Muscle layer of duodenum (tissue), 2 donors: ENCODE results near the gene SPRR3.

Experiments
- H3K27ac ChIP-seq: one replicate; pipeline ENCODE4 v1.7.0; 2013; ENCODE audit warnings: mild to moderate bottlenecking, low read length
- H3K27me3 ChIP-seq: one replicate; pipeline ENCODE4 v1.7.0; 2013; ENCODE audit warnings: low read depth, mild to moderate bottlenecking, control low read depth, low read length
- H3K36me3 ChIP-seq, 2 donors: one replicate each; pipeline ENCODE4 v1.7.0; 2013; ENCODE audit warnings: low read length in 2 of 2, control low read depth in 1 of 2, mild to moderate bottlenecking in 1 of 2; ENCODE audit not compliant: insufficient read depth in 2 of 2, control insufficient read depth in 1 of 2
- H3K4me1 ChIP-seq, 2 donors: one replicate each; pipeline ENCODE4 v1.7.0; 2013; ENCODE audit warnings: low read length in 2 of 2, mild to moderate bottlenecking in 2 of 2, control low read depth in 1 of 2, moderate library complexity in 1 of 2; ENCODE audit not compliant: insufficient read depth in 2 of 2, control insufficient read depth in 1 of 2
- H3K4me3 ChIP-seq, 2 donors: one replicate each; pipeline ENCODE4 v1.7.0; 2013; ENCODE audit warnings: low read length in 2 of 2, low read depth in 1 of 2, mild to moderate bottlenecking in 1 of 2
- H3K9me3 ChIP-seq, 2 donors: one replicate each; pipeline ENCODE4 v1.7.0; 2013; ENCODE audit warnings: low read length in 2 of 2, control low read depth in 1 of 2, mild to moderate bottlenecking in 1 of 2; ENCODE audit not compliant: control insufficient read depth in 1 of 2
- donor health status: healthy.

Gene SPRR3

GRCh38 chr1:153001382-153001781 is at the start of gene SPRR3:
SPRR3 (plus strand) TSS chr1:153001749; CDS start chr1:153003021, 1,272 bp downstream.
- Histone ChIP-seq H3K36me3 (no peaks in the 10 kb centered on the region), H3K27me3 (no peaks in the 10 kb centered on the region), H3K4me3 (no peak within 1 kb of the TSS)

GRCh38 chr1:152953761-152954160 is 47.8 kb upstream of the SPRR3 start:
- Histone ChIP-seq H3K36me3 (no peaks in the 10 kb centered on the region), H3K4me1 (no peaks in the 10 kb centered on the region), H3K27ac (no peak overlapping the region), H3K9me3 (no peaks in the 10 kb centered on the region), H3K27me3 (no peaks in the 10 kb centered on the region), H3K4me3 (no peak overlapping the region)

More at GRCh38 chr1:153001382-153001781, at the start of gene SPRR3:
- no peaks in the 10 kb centered on the region for H3K4me1 ChIP-seq
- no peaks in the 10 kb centered on the region for H3K9me3 ChIP-seq
- no peak within 1 kb of the TSS for H3K27ac ChIP-seq

GRCh38 chr1:152954436-152954835 is 47.1 kb upstream of the SPRR3 start:
- Histone ChIP-seq H3K36me3 (no peaks in the 10 kb centered on the region), H3K9me3 (no peaks in the 10 kb centered on the region), H3K27ac (no peak overlapping the region), H3K4me1 (no peaks in the 10 kb centered on the region), H3K4me3 (no peak overlapping the region), H3K27me3 (no peaks in the 10 kb centered on the region)

- no peaks in the 10 kb centered on the region for H3K27me3 ChIP-seq
- no peaks in the 10 kb centered on the region for H3K4me1 ChIP-seq
- H3K4me3 ChIP-seq, result no peak overlapping the region
- no peaks in the 10 kb centered on the region for H3K36me3 ChIP-seq
- no peak overlapping the region for H3K27ac ChIP-seq
- H3K9me3 ChIP-seq, result no peaks in the 10 kb centered on the region
Observed at GRCh38 chr1:152957561-152957960, 44.0 kb upstream of the SPRR3 start.

GRCh38 chr1:152959273-152959672 is 42.3 kb upstream of the SPRR3 start:
- Histone ChIP-seq H3K27me3 (no peaks in the 10 kb centered on the region), H3K4me1 (no peaks in the 10 kb centered on the region), H3K9me3 (no peaks in the 10 kb centered on the region), H3K4me3 (no peak overlapping the region), H3K27ac (no peak overlapping the region), H3K36me3 (no peaks in the 10 kb centered on the region)

GRCh38 chr1:152959801-152960451 is 41.6 kb upstream of the SPRR3 start:
- Histone ChIP-seq H3K9me3 (no peaks in the 10 kb centered on the region), H3K36me3 (no peaks in the 10 kb centered on the region), H3K4me3 (no peak overlapping the region), H3K4me1 (no peaks in the 10 kb centered on the region), H3K27me3 (no peaks in the 10 kb centered on the region), H3K27ac (no peak overlapping the region)

- no peak overlapping the region for H3K27ac ChIP-seq
Observed at GRCh38 chr1:152960452-152961044, 41.0 kb upstream of the SPRR3 start.

GRCh38 chr1:152961226-152961891 is 40.2 kb upstream of the SPRR3 start:
- Histone ChIP-seq H3K36me3 (no peaks in the 10 kb centered on the region), H3K27ac (no peak overlapping the region), H3K4me1 (no peaks in the 10 kb centered on the region), H3K9me3 (no peaks in the 10 kb centered on the region), H3K4me3 (no peak overlapping the region), H3K27me3 (no peaks in the 10 kb centered on the region)

More at GRCh38 chr1:152960452-152961044, 41.0 kb upstream of the SPRR3 start:
- no peaks in the 10 kb centered on the region for H3K36me3 ChIP-seq
- no peaks in the 10 kb centered on the region for H3K9me3 ChIP-seq
- H3K4me3 ChIP-seq, result no peak overlapping the region
- no peaks in the 10 kb centered on the region for H3K27me3 ChIP-seq
- H3K4me1 ChIP-seq, result no peaks in the 10 kb centered on the region

- Histone ChIP-seq H3K36me3 (no peaks in the 10 kb centered on the region), H3K4me3 (no peak overlapping the region), H3K9me3 (no peaks in the 10 kb centered on the region)
Observed at GRCh38 chr1:152962876-152963415, 38.6 kb upstream of the SPRR3 start.

GRCh38 chr1:152964536-152964935 is 37.0 kb upstream of the SPRR3 start:
- no peaks in the 10 kb centered on the region for H3K9me3 ChIP-seq
- no peak overlapping the region for H3K4me3 ChIP-seq
- H3K36me3 ChIP-seq, result no peaks in the 10 kb centered on the region
- H3K4me1 ChIP-seq, result no peaks in the 10 kb centered on the region
- H3K27me3 ChIP-seq, result no peaks in the 10 kb centered on the region
- no peak overlapping the region for H3K27ac ChIP-seq

More at GRCh38 chr1:152962876-152963415, 38.6 kb upstream of the SPRR3 start:
- Histone ChIP-seq H3K27me3 (no peaks in the 10 kb centered on the region), H3K27ac (no peak overlapping the region), H3K4me1 (no peaks in the 10 kb centered on the region)

- no peaks in the 10 kb centered on the region for H3K27me3 ChIP-seq
- no peaks in the 10 kb centered on the region for H3K9me3 ChIP-seq
- no peaks in the 10 kb centered on the region for H3K4me1 ChIP-seq
- no peak overlapping the region for H3K27ac ChIP-seq
- no peak overlapping the region for H3K4me3 ChIP-seq
- no peaks in the 10 kb centered on the region for H3K36me3 ChIP-seq
Observed at GRCh38 chr1:152965853-152966252, 35.7 kb upstream of the SPRR3 start.
